Bronchial epithelial cell (primary cell): ENCODE results near the gene MTHFR. TPM values are rescaled to one million over a fixed set of nuclear protein-coding genes. Genes with fewer than 3 reads are reported as not detected.

Experiments used
- DNase-seq: peaks from one replicate; pipeline ENCODE4 v3.0.0-alpha.2; 2010; ENCODE audit warnings: low read depth
- FAIRE-seq: peaks from 2 replicates; lab custom pipeline; 2011; peaks lifted over from hg19 to GRCh38; lab: Jason Lieb, UNC
- H3K27me3 ChIP-seq: 2 replicates; pipeline ENCODE4 v1.5.1; 2011; ENCODE audit warnings: low read length; ENCODE audit not compliant: control insufficient read depth, insufficient read depth
- H3K36me3 ChIP-seq: 2 replicates; pipeline ENCODE4 v1.5.1; 2011; ENCODE audit warnings: low read length; ENCODE audit not compliant: control insufficient read depth, insufficient read depth
- H3K4me3 ChIP-seq: 2 replicates; pipeline ENCODE4 v1.5.1; 2011; ENCODE audit warnings: mild to moderate bottlenecking, low read depth, low read length, control low read depth
- total RNA-seq: library from RNA; depleted of rRNA; stranded (reverse); fragments of >200 nt; gene quantifications from 2 replicates; pipeline ENCODE4 v1.2.1, GENCODE V29; 2014
- TF ChIP-seq, protein P1 (sequence below): IDR thresholded peaks from 2 replicates; pipeline ENCODE4 v1.5.1; 2011; ENCODE audit warnings: mild to moderate bottlenecking, moderate library complexity, low read length, control low read depth, inconsistent platforms; ENCODE audit not compliant: insufficient read depth, severe bottlenecking

Gene MTHFR
- total RNA-seq, 1 donor from 2014 or later, result 16.3 TPM

- H3K27me3 ChIP-seq, result no peaks in the 10 kb centered on the region
- DNase-seq (no peak), FAIRE-seq (no peak)
- TF ChIP-seq, protein P1, sequence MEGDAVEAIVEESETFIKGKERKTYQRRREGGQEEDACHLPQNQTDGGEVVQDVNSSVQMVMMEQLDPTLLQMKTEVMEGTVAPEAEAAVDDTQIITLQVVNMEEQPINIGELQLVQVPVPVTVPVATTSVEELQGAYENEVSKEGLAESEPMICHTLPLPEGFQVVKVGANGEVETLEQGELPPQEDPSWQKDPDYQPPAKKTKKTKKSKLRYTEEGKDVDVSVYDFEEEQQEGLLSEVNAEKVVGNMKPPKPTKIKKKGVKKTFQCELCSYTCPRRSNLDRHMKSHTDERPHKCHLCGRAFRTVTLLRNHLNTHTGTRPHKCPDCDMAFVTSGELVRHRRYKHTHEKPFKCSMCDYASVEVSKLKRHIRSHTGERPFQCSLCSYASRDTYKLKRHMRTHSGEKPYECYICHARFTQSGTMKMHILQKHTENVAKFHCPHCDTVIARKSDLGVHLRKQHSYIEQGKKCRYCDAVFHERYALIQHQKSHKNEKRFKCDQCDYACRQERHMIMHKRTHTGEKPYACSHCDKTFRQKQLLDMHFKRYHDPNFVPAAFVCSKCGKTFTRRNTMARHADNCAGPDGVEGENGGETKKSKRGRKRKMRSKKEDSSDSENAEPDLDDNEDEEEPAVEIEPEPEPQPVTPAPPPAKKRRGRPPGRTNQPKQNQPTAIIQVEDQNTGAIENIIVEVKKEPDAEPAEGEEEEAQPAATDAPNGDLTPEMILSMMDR, result no peak
- H3K36me3 ChIP-seq, result peaks cover 2% of the 10 kb centered on the region
- no peak overlapping the region for H3K4me3 ChIP-seq
Observed at GRCh38 chr1:11788549-11789053, 17.2 kb downstream of the MTHFR start.

- Histone ChIP-seq H3K36me3 (peaks cover 2% of the 10 kb centered on the region), H3K4me3 (no peak overlapping the region), H3K27me3 (no peaks in the 10 kb centered on the region)
- DNase-seq (no peak), FAIRE-seq (no peak)
- TF ChIP-seq, protein P1, result no peak
Observed at GRCh38 chr1:11787804-11788436, 17.8 kb downstream of the MTHFR start.

DNA sequence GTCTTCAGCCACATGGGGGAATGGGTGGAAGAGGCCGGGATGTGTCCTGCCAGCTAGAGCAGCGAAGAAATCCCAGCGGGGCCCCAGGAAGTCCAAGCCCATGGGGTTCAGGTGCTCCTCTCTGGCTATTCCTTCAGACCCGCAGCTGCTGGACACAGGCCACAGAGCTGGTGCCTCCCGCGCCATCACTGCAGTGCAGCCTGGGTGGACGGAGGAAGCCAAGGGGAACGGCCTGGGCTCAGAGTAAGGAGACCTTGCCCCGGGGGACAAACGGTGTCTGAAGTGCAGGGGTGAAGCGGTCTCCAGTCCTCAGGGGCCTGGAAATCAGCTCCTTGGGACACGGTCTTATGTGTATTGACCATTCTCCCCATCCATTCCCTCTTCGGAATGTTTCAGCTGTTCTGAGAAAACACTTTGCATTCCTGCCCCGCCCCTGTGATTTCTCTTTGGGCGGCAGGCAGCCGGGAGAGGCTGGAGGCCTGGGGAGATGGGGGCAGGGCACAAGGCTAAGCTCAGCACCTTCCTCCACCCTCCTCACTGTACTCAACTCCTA, 18.4 kb downstream of the MTHFR start:
- Histone ChIP-seq H3K27me3 (no peaks in the 10 kb centered on the region), H3K4me3 (no peak overlapping the region), H3K36me3 (peaks cover 2% of the 10 kb centered on the region)
- peak; percentile 38 for DNase-seq
- TF ChIP-seq, protein P1, result no peak
- FAIRE-seq, result no peak

GRCh38 chr1:11786168-11786567, 19.6 kb downstream of the MTHFR start:
- TF ChIP-seq, protein P1, result no peak
- H3K27me3 ChIP-seq, result no peaks in the 10 kb centered on the region
- DNase-seq (no peak), FAIRE-seq (no peak)
- peaks cover 2% of the 10 kb centered on the region for H3K36me3 ChIP-seq
- H3K4me3 ChIP-seq, result no peak overlapping the region

GRCh38 chr1:11784993-11785769, 20.6 kb downstream of the MTHFR start:
- TF ChIP-seq, protein P1, result peak; percentile 88
- Histone ChIP-seq H3K36me3 (no peaks in the 10 kb centered on the region), H3K4me3 (peak overlapping the region; percentile 11), H3K27me3 (no peaks in the 10 kb centered on the region)
- DNase-seq (peak; percentile 29), FAIRE-seq (no peak)
